GM19043 (cell line): ENCODE data around the gene POLR1E.

Experiments used
- ATAC-seq: cut with Tn5 transposase; IDR thresholded peaks from one replicate; pipeline ENCODE4 v1.9.1; 2021; ENCODE audit warnings: low read depth; ENCODE audit not compliant: unreplicated experiment

POLR1E gene, protein sequence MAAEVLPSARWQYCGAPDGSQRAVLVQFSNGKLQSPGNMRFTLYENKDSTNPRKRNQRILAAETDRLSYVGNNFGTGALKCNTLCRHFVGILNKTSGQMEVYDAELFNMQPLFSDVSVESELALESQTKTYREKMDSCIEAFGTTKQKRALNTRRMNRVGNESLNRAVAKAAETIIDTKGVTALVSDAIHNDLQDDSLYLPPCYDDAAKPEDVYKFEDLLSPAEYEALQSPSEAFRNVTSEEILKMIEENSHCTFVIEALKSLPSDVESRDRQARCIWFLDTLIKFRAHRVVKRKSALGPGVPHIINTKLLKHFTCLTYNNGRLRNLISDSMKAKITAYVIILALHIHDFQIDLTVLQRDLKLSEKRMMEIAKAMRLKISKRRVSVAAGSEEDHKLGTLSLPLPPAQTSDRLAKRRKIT

DNA sequence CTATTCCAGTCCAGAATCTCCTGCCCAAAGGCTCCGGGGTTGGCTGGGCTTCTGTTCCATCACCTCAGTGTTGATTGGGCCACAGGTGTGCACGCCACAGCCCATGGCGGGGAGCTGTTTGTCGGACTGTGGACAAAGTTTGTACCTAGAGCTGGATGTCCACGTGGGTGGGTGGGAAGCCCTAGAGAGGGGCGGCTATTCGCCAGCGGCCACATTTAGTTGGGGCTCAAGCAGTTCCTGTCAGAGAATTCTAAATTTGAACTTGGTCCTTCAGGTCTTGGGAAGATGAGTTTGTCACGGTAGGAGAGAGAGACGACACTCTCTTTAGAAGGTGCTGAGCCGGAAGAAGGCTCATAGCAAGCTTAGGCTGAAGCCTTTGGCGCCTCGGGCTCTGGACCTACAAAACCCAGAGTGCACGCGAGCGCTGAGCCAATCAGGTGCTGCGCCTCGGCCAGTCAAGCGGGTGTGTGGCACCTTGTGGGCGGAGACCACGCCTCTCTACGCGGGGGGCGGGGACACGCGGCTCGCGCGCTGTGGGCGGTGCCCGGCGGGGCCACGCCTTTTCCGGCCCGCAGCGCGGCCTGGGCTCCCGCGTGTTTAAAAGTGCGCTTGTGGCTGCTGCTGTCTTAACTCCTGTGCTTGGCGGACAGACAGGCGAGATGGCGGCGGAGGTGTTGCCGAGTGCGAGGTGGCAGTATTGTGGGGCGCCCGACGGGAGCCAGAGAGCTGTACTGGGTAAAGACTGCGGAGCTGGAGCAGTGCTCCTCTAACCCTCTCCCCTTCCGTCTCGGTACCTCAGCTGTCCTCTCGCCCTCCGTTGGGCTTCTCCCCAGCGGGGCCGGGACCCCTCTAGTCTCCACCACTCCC lies at the start of gene POLR1E:
Gene POLR1E (plus strand): TSS at position 560 of the 867 bp plus-strand sequence. CDS start 100 bp downstream, at position 660.
- peak; percentile 95 for ATAC-seq

GRCh38 chr9:37436540-37436939 lies 49.2 kb upstream of the POLR1E start:
- no peak for ATAC-seq

DNA sequence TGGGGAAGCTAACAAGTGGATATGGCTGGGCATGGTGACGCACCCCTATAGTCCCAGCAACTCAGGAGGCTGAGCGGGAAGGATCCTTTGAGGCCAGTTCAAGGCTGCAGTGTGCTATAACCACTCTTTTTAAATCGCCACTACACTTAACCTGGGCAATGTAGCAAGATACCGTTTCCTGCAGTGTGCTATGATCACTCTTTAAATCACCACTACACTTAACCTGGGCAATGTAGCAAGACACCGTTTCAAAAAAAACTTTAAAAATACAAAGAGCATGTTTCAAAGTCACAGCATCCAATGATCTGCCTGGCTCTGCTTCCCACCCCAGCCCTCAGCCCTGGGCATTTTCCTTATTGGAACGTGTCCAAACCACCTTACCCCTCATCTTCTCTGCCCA lies 48.7 kb upstream of the POLR1E start:
- no peak for ATAC-seq

- no peak for ATAC-seq
Observed at GRCh38 chr9:37437621-37438020, 48.1 kb upstream of the POLR1E start.

GRCh38 chr9:37438359-37438758 lies 47.4 kb upstream of the POLR1E start:
- no peak for ATAC-seq

DNA sequence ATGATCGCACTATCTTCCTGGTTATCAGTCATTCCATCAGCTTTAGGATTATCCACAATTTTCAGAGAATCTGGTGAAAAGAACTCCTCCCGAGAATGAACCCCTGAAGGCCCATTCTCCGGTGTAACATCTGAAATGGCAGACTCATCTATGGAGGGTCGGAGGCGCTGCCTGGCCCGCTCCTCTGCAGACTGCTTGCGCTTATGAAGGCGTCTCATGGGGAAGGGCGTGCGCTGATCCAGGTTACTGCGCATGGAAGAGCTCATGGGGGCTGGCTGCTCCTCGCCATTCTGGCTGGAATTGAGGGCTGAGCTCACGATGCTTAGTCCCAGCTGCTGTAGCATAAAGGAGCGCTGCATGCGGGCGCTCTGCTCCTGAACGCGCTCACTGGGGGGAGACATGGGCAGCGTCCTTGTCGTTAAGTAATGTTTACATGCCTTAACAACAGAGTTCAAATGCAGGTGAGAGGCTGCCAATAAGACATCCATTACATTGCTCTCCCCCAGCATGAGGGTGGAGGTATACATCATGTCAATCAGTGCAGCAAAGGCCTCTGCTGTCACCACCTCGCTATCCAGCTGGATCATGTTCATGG lies 43.9 kb upstream of the POLR1E start:
- ATAC-seq, result no peak

DNA sequence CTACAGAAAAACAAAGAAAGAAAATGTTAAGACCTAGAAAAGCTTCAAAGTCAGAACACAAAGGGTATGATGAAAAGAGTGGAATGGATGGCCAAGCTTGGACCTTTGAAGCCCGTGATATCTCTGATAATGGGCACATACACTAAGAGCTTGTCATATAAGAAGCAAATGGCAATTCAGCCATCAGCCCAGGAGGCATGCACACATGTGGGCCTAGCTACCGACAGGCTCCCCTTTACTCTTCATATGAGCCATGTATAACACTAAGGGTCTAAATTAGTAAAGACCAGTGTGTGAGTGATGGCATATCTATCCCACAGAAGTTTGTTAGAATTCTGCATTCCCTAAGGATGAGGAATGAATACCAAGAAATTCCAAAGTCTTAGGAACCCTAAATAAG lies 43.2 kb upstream of the POLR1E start:
- no peak for ATAC-seq

GRCh38 chr9:37443566-37443965 lies 42.2 kb upstream of the POLR1E start:
- no peak for ATAC-seq

DNA sequence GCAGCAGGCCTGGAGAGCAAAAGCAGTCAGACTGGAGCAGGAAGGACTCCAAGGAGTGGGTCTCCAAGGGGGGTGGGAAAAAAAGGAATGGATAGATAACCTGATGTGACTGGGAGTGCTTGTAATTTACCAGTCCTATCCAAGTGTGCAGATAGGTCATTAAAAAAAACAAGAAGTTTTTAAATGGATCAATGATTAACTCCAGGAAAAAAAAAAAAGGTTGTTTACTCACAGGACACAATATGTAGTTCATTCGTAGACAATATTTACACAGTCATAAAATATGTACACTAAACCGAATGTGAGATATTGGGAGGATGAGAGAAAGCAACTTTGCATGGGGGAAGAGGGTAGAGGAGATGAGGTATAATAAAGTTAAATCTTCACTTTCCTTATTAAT lies 40.9 kb upstream of the POLR1E start:
- ATAC-seq, result no peak

DNA sequence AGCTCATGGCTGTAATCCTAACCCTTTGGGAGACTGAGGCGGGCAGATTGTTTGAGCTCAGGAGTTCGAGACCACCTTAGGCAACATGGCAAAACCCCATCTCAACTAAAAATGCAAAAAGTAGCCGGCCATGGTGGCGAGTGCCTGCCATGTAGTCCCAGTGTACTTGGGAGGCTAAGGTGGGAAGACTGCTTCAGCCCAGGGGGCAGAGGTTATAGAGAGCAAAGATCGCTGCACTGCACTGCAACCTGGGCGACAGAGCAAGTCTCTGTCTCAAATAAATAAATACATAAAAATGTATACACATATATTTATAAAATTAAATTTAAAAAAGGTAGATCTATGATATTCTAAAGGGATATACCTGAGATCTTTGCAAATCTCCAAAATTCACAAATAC lies 39.9 kb upstream of the POLR1E start:
- no peak for ATAC-seq

- no peak for ATAC-seq
Observed at GRCh38 chr9:37446401-37446800, 39.3 kb upstream of the POLR1E start.

- ATAC-seq, result no peak
Observed at GRCh38 chr9:37447111-37447510, 38.6 kb upstream of the POLR1E start.

DNA sequence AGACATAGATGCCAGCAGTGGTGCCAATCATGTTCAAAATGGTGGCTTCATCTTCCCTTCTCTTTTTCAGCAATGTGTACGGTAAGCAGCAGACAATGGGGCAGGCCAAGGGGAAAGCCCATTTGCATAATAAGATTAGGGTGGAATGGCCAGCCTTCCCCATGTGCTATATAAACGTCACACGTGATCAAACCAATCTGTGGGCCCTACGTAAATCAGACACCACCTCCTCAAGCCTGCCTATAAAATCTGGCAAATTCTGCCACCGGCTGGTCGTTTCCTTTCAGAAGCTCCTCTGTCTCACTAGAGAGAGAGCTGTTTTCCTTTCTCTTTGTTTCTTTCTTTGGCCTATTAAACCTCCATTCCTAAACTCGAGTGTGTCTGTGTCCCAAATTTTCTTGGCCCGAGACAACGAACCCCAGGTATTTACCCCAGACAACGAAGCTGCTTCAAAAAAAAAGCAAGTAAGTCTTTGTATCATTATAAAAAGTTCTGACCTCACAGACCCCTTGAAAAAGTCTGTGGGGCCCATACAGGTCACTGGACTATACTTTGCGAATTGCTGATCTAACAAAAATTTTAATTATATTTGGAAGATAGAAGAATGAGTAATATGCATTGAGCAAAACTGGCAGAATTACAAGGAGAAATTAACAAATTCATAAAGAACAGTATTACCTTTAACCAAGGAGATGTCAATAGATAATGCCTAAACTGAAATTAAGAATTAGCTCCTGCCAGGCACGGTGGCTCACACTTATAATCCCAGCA lies 35.7 kb upstream of the POLR1E start:
- ATAC-seq, result no peak

DNA sequence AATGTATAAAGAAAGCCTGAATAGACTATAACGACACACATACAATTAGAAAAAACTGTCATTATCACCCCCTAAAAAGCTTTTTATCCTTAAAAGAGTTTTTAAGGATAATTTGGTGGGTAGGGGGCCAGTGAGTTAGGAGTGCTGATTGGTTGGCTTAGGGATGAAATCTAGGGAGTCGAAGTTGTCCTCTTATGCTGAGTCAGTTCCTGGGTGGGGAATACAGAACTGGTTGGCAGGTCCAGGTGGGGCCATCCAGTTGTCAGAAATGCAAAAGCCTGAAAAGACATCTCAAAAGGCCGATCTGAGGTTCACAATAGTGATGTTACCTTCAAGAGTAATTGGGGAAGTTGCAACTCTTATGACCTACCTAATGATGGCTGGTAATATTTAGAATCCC lies 34.1 kb upstream of the POLR1E start:
- no peak for ATAC-seq

DNA sequence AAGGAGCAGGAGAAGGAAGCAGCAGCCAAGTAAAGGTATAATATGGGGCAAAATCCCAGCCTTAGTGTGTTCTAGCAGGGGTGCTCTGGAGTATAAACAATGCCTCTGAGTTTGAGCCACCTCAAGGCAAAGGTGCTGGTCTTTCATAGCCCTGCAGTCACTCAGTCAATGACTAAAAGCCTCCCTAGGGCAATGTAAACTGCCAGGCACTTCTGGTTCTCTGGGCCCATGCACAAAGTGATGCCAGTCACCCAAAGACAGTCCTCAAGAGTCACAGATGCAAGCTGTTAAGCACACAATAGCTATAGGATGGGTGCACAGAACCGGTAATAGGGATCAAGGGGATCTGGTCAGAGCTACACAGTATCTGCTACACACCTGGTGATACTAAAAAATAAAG lies 33.1 kb upstream of the POLR1E start:
- ATAC-seq, result no peak

- no peak for ATAC-seq
Observed at GRCh38 chr9:37453827-37454226, 31.9 kb upstream of the POLR1E start.

GRCh38 chr9:37454238-37454637 lies 31.5 kb upstream of the POLR1E start:
- no peak for ATAC-seq

- no peak for ATAC-seq
Observed at GRCh38 chr9:37455884-37456647, 29.7 kb upstream of the POLR1E start.

GRCh38 chr9:37456817-37457216 lies 28.9 kb upstream of the POLR1E start:
- no peak for ATAC-seq

- ATAC-seq, result no peak
Observed at GRCh38 chr9:37464006-37464405, 21.7 kb upstream of the POLR1E start.
